Vagina (tissue), 2 donors: ENCODE results near the gene PNPLA2.

Experiments used
- POLR2A ChIP-seq, 2 donors: fragments of 450-650 bp; IDR thresholded peaks; one replicate each; pipeline ENCODE4 v1.6.1; 2017; ENCODE audit warnings: antibody characterized with exemption in 2 of 2, mild to moderate bottlenecking in 2 of 2, moderate library complexity in 2 of 2
- POLR2AphosphoS5 ChIP-seq, 2 donors: sonication (generic); formaldehyde crosslinking; IDR thresholded peaks; one replicate each; pipeline ENCODE4 v1.9.0; 2017; ENCODE audit warnings: antibody characterized with exemption in 2 of 2, mild to moderate bottlenecking in 2 of 2, low read depth in 1 of 2; ENCODE audit not compliant: insufficient read depth in 1 of 2
- TF ChIP-seq, protein P1 (sequence below), 3 experiments: fragments of 450-650 bp in 2 of 3; fragments of 200-600 bp in 1 of 3; sonication (generic) in 1 of 3; IDR thresholded peaks; one replicate each; pipeline ENCODE4 v1.5.1; 2017 to 2019; ENCODE audit warnings: antibody characterized with exemption in 3 of 3, mild to moderate bottlenecking in 2 of 3, moderate library complexity in 2 of 3

- TF ChIP-seq POLR2AphosphoS5 (IDR thresholded peaks at IDR 0.05; ENCODE audit: insufficient read depth in 1 of 2, low read depth in 1 of 2) (no peak), POLR2A (IDR thresholded peaks at IDR 0.05) (no peak)
- TF ChIP-seq, protein P1, sequence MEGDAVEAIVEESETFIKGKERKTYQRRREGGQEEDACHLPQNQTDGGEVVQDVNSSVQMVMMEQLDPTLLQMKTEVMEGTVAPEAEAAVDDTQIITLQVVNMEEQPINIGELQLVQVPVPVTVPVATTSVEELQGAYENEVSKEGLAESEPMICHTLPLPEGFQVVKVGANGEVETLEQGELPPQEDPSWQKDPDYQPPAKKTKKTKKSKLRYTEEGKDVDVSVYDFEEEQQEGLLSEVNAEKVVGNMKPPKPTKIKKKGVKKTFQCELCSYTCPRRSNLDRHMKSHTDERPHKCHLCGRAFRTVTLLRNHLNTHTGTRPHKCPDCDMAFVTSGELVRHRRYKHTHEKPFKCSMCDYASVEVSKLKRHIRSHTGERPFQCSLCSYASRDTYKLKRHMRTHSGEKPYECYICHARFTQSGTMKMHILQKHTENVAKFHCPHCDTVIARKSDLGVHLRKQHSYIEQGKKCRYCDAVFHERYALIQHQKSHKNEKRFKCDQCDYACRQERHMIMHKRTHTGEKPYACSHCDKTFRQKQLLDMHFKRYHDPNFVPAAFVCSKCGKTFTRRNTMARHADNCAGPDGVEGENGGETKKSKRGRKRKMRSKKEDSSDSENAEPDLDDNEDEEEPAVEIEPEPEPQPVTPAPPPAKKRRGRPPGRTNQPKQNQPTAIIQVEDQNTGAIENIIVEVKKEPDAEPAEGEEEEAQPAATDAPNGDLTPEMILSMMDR (IDR thresholded peaks at IDR 0.05): no peak
Observed at GRCh38 chr11:836700-837099, 18.0 kb downstream of the PNPLA2 start.
